Activated CD8-positive, alpha-beta memory T cell treated with anti-CD3 and anti-CD28 coated beads, Interleukin-2, amount 50 U/mL, for 4 hours (primary cell): Measurements from ENCODE around the gene PLAGL2.
A peak's percentile ranks its signal among the peaks of the same experiment; 100 is the strongest.
"Not testable (repeated sequence)": the region's sequence is repeated elsewhere in the genome, so short reads cannot be mapped to it uniquely, and the experiment has no call there.

Experiments used
- DNase-seq: peaks from one replicate; pipeline ENCODE4 v3.0.0-alpha.2; 2020

The PLAGL2 gene

GRCh38 chr20:32203356-32204204, 4.0 kb downstream of the PLAGL2 start:
- no peak for DNase-seq

- no peak for DNase-seq
Measured at GRCh38 chr20:32201977-32202363, 5.6 kb downstream of the PLAGL2 start.

GRCh38 chr20:32201296-32201976, 6.1 kb downstream of the PLAGL2 start:
- no peak for DNase-seq

GRCh38 chr20:32199006-32199405, 8.5 kb downstream of the PLAGL2 start:
- DNase-seq = no peak

GRCh38 chr20:32197136-32197535, 10.4 kb downstream of the PLAGL2 start:
- DNase-seq = not testable (repeated sequence)

- DNase-seq = not testable (repeated sequence)
Measured at GRCh38 chr20:32196613-32197012, 10.9 kb downstream of the PLAGL2 start.

- no peak for DNase-seq
Measured at GRCh38 chr20:32195581-32195980, 12.0 kb downstream of the PLAGL2 start.

- DNase-seq = no peak
Measured at GRCh38 chr20:32193996-32194395, 13.5 kb downstream of the PLAGL2 start.

GRCh38 chr20:32193336-32193735, 14.2 kb downstream of the PLAGL2 start:
- DNase-seq = not testable (repeated sequence)

- no peak for DNase-seq
Measured at GRCh38 chr20:32192698-32193097, 14.8 kb downstream of the PLAGL2 start.

- no peak for DNase-seq
Measured at GRCh38 chr20:32191873-32192272, 15.7 kb downstream of the PLAGL2 start.

- no peak for DNase-seq
Measured at GRCh38 chr20:32191422-32191821, 16.1 kb downstream of the PLAGL2 start.

- DNase-seq = no peak
Measured at GRCh38 chr20:32190616-32191415, 16.7 kb downstream of the PLAGL2 start.

- peak; percentile 47 for DNase-seq
Measured at GRCh38 chr20:32189691-32190615, 17.6 kb downstream of the PLAGL2 start.

GRCh38 chr20:32189123-32189410, 18.5 kb downstream of the PLAGL2 start:
- DNase-seq = no peak

GRCh38 chr20:32188376-32189122, 19.0 kb downstream of the PLAGL2 start:
- no peak for DNase-seq

GRCh38 chr20:32186506-32186905, 21.0 kb downstream of the PLAGL2 start:
- DNase-seq = no peak

GRCh38 chr20:32184961-32185603, 22.5 kb downstream of the PLAGL2 start:
- DNase-seq = no peak

GRCh38 chr20:32183947-32184635, 23.5 kb downstream of the PLAGL2 start:
- DNase-seq = no peak

- no peak for DNase-seq
Measured at GRCh38 chr20:32181606-32182005, 25.9 kb downstream of the PLAGL2 start.

- no peak for DNase-seq
Measured at GRCh38 chr20:32179934-32180333, 27.6 kb downstream of the PLAGL2 start.
